GM20000 (cell line): ENCODE data around the gene HIVEP3.

ENCODE experiments used
- DNase-seq: peaks from one replicate; pipeline ENCODE4 v3.0.0; 2012; ENCODE audit warnings: low spot score
- TF ChIP-seq, protein P1 (sequence below): IDR thresholded peaks from 2 replicates; pipeline ENCODE4 v1.5.1; 2012; ENCODE audit warnings: mild to moderate bottlenecking, control low read depth; ENCODE audit errors: extremely low read depth, missing control alignments

Gene HIVEP3

DNA sequence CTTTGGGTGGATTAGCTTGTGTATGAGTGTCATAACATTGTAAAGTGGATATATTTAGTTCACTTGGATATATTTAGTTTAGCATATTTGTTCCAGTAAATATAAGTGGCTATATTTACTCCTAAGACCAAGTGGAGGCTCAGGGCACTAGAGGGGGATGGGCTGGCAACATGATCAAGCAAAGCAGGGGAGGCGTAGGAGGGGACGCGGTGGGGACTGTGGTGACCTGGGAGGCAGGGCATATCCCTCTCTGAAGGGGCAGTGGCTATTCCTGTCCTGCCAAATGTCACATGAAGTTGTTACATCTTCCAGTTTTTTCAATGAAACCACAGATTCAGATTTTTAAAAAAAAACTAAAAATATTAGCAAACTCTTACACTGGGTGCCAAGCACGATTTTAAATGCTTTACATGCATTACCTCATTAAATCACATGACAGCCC lies 382.3 kb downstream of the HIVEP3 start:
- no peak for DNase-seq
- TF ChIP-seq, protein P1, sequence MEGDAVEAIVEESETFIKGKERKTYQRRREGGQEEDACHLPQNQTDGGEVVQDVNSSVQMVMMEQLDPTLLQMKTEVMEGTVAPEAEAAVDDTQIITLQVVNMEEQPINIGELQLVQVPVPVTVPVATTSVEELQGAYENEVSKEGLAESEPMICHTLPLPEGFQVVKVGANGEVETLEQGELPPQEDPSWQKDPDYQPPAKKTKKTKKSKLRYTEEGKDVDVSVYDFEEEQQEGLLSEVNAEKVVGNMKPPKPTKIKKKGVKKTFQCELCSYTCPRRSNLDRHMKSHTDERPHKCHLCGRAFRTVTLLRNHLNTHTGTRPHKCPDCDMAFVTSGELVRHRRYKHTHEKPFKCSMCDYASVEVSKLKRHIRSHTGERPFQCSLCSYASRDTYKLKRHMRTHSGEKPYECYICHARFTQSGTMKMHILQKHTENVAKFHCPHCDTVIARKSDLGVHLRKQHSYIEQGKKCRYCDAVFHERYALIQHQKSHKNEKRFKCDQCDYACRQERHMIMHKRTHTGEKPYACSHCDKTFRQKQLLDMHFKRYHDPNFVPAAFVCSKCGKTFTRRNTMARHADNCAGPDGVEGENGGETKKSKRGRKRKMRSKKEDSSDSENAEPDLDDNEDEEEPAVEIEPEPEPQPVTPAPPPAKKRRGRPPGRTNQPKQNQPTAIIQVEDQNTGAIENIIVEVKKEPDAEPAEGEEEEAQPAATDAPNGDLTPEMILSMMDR, result no peak

DNA sequence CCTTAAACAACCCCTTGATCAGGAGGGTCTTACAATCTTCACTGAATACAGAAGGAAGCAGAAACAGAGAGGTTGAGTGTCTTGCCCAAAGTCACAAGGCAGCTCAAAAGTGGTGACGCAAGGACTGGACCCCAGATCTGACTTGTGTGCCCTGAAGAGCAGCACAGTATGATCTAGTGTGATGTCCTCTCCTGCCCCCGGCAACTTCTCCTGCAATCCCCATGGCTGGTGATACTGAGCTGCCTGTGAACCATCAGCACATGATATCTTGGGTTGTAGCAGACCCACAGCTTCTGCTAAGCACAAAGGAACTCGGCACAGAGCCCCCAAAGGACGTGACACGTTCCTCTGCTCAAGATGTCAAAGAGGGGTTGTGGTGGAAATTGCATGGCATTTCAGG lies 383.0 kb downstream of the HIVEP3 start:
- no peak for DNase-seq
- TF ChIP-seq, protein P1, result no peak

DNA sequence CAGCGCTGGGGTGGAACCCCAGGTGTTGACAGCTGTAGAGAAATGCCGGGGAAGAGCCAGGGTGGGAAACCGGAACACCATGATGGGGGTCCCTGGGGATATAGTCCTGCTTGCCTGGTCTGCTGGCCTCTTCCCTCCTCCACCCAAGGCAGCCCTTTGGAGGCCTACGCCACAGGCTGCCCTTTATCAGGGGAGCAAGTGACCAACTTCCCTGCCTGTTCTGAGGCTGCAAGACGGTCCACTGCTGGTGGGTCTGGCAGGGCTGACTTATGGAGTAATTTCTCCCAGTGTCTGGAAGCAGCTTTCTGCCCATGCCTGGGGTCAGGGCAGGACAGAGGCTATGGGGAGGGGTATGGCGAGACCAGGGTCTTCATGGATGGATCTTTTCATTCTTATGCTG lies 383.4 kb downstream of the HIVEP3 start:
- TF ChIP-seq, protein P1, result no peak
- DNase-seq, result no peak

DNA sequence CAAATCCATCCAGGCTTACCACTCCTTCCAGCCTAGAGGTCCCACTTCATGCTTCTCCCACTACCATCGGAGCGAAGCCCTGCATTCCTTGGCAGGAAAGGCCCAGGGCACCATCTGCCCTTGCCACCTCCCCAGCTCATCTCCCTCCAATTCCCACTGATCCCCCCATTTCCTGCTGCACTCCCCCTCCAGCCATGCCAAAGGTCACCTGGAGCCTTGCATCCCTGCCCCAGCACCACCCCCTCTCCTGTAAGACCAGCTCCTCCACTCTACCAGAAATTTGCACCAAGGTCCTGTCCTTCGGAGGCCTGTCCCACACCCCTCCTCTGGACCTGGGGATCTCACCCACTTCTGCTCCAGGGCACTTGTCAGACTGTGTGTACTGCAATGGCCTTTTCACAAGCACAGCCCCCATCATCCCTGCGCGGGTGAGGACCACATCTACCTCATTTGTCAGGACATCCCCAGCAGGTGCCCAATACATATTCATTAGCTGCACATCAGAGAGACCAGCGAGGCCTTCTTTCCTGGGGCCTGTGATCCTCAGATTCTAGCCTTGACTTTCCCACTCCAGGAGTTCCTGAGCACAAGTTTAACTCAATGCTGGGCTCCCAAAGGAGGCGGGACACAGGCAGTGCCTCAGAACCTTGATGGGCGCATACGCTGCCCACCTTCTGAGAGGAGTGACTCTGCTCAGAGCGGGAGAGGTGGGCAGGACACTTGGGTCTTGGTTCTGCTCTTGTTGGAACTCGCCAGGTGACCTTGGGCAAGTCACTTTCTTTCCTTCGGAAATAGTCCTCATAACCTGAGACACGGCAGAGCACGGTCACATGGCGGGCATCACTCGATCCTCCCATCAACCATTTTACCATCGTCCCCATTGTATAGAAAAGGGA lies 384.3 kb downstream of the HIVEP3 start:
- DNase-seq, result no peak
- TF ChIP-seq, protein P1, result no peak

DNA sequence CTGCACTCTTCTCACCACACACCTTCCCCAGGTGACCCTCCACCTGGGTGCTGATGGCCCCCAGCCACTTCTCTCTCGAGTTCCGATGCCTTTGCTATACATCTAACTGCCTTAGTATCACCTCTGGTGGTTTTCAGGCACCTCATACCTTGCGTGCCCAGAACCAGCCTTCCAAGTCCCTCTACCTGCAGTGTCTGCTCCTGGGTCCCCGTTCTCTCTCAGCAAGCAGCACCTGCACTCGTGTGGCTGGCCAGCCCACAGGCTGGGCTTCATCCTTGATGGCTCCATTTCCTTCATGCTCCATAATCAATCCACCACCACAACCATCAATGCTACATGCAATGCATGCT lies 385.0 kb downstream of the HIVEP3 start:
- DNase-seq, result no peak
- TF ChIP-seq, protein P1, result no peak

DNA sequence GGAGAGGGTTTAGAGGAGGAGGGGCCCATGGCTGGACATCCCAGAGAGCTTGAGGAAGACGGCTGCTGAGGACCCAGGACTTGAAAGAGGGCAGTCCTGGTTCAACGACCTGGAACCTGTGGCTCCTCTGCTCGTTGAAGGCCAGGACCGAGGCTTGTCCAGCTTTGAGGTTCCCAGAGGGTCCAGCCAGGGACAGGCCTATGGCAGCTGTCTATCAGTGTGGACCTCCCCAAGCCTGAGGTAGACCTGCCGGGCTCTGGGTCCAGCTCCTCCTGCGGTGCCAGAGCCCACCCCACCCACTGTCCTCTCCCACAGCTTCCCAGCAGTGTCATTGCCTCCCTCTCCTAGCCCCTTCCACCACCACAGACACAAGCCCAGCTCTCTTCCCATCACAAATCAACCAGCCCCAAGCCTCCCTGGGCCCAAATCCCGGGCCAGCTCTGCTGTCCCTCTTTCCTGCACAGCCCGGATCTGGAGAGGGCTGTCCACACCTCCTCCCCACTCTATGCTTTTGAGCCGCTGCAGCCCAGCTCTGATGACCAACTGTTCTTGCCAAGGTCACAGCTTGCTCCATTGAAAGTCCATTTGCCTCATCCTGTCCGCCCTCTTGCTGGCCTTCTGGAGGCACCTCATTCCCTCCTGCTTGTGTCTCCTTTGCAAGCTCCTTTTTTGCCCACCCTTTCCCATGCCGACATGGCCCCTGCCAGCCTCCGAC lies 385.5 kb downstream of the HIVEP3 start:
- DNase-seq, result no peak
- TF ChIP-seq, protein P1, result no peak
